Transverse colon (tissue), 4 donors: ENCODE results near the gene DNAH8.

ENCODE experiments used
- CTCF ChIP-seq, 5 experiments: fragments of 200-600 bp in 3 of 5; fragments of 450-650 bp in 2 of 5; sonication (generic) in 3 of 5; IDR thresholded peaks; 1 replicate in 2 of 5; 2 replicates in 3 of 5; pipeline ENCODE4 v1.5.1; 2016 to 2017; ENCODE audit warnings: antibody characterized with exemption in 5 of 5, inconsistent platforms in 3 of 5, mild to moderate bottlenecking in 2 of 5, moderate library complexity in 1 of 5
- POLR2AphosphoS5 ChIP-seq, 3 donors: sonication (generic); formaldehyde crosslinking; IDR thresholded peaks; one replicate each; pipeline ENCODE4 v1.6.1; 2016; ENCODE audit warnings: antibody characterized with exemption in 3 of 3

DNA sequence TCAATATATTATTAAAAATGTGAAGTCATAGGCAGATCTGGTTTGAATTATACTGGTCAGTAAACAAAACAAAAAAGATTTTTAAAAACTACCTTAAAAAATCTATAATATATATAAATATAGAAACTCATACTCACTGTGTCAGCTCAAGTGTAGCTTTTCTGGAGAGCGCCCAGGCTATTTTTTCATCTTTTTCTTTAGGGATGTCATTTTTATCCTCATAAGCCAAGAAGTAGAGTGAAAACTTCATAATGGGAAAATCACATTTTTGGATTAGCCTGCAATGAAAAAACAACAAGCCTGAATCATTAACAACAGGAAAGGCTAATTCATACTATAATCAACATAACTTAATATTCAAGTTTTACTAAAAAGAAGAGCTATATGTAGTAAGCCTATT is 30.9 kb upstream of the DNAH8 start:
- TF ChIP-seq POLR2AphosphoS5 (IDR thresholded peaks at IDR 0.05) (no peak), CTCF (IDR thresholded peaks at IDR 0.05) (no peak)
